CD4-positive, alpha-beta T cell (primary cell): ENCODE results near the gene DARS1. TPM values are rescaled to one million over a fixed set of nuclear protein-coding genes. Genes with fewer than 3 reads are reported as not detected.

ENCODE experiments used
- ATAC-seq: fragments of 200-7000 bp; cut with Tn5 transposase; one replicate; pipeline ENCODE4 v1.10.0; 2022; ENCODE audit warnings: mild to moderate bottlenecking; ENCODE audit not compliant: poor library complexity
- CTCF ChIA-PET: fragments of 350-600 bp; sonication (Branson Sonifier 250); formaldehyde crosslinking; loops from one replicate; lab custom pipeline; 2021; ENCODE audit warnings: antibody characterized with exemption, inconsistent platforms; lab: Charles Lee
- POLR2A ChIA-PET: fragments of 350-600 bp; sonication (Branson Sonifier 250); formaldehyde crosslinking; loops from one replicate; lab custom pipeline; 2021; ENCODE audit warnings: antibody characterized with exemption, inconsistent platforms; lab: Charles Lee
- DNase-seq, 14 experiments: peaks; one replicate each; pipeline ENCODE4 v3.0.0-alpha.2; 2013 to 2020; ENCODE audit warnings: mixed read lengths in 2 of 14
- H3K27ac ChIP-seq, 2 donors: one replicate each; pipeline versions ENCODE4 v1.5.1 to v1.7.0; 2013; ENCODE audit warnings: low read length in 2 of 2, low read depth in 1 of 2, mild to moderate bottlenecking in 1 of 2
- H3K27me3 ChIP-seq, 2 experiments: 1 replicate in 1 of 2; 2 replicates in 1 of 2; pipeline versions ENCODE4 v1.6.1 to v1.7.0; 2013; ENCODE audit warnings: low read length in 2 of 2, control low read depth in 1 of 2, mild to moderate bottlenecking in 1 of 2, moderate library complexity in 1 of 2; ENCODE audit not compliant: insufficient read depth in 2 of 2, control insufficient read depth in 1 of 2
- H3K36me3 ChIP-seq: one replicate; pipeline ENCODE4 v1.6.1; 2013; ENCODE audit warnings: low read length, control low read depth; ENCODE audit not compliant: insufficient read depth
- H3K4me1 ChIP-seq: one replicate; pipeline ENCODE4 v1.6.1; 2013; ENCODE audit warnings: low read length, control low read depth; ENCODE audit not compliant: insufficient read depth
- H3K4me3 ChIP-seq: one replicate; pipeline ENCODE4 v1.5.1; 2013; ENCODE audit warnings: mild to moderate bottlenecking, low read length, moderate library complexity
- H3K9me3 ChIP-seq, 2 experiments: 1 replicate in 1 of 2; 2 replicates in 1 of 2; pipeline versions ENCODE4 v1.6.1 to v1.7.0; 2013; ENCODE audit warnings: low read length in 2 of 2, mild to moderate bottlenecking in 2 of 2, control low read depth in 1 of 2, moderate library complexity in 1 of 2; ENCODE audit not compliant: control insufficient read depth in 1 of 2, insufficient read depth in 1 of 2
- H3K27ac Mint-ChIP-seq: one replicate; pipeline ENCODE4 v1.8.0; 2020; ENCODE audit warnings: mixed read lengths
- H3K27me3 Mint-ChIP-seq: one replicate; pipeline ENCODE4 v1.8.0; 2021; ENCODE audit warnings: mixed read lengths
- H3K36me3 Mint-ChIP-seq: one replicate; pipeline ENCODE4 v1.8.0; 2021; ENCODE audit warnings: low read depth, mixed read lengths
- H3K4me1 Mint-ChIP-seq: one replicate; pipeline ENCODE4 v1.8.0; 2021; ENCODE audit warnings: low read depth, mixed read lengths
- H3K4me3 Mint-ChIP-seq: one replicate; pipeline ENCODE4 v1.8.0; 2020; ENCODE audit warnings: mild to moderate bottlenecking, mixed read lengths
- H3K9me3 Mint-ChIP-seq: one replicate; pipeline ENCODE4 v1.8.0; 2020; ENCODE audit warnings: mixed read lengths
- intact Hi-C, 2 experiments: fragments of 100-400 bp; cut with DNase I in 1 of 2; cut with micrococcal nuclease in 1 of 2; formaldehyde crosslinking; loops; one replicate each; pipeline versions ENCODE4 v1.15.1 to v1.9.0; 2023 to 2025; cut with DNase I, micrococcal nuclease
- total RNA-seq, 174 experiments: library from RNA in 2 of 174; stranded (reverse) in 2 of 174; gene quantifications; one replicate each; pipeline ENCODE4 v1.2.3 and lab custom pipeline; 2021 to 2026
- TF ChIP-seq, protein P1 (sequence below): fragments of 200-600 bp; IDR thresholded peaks from one replicate; pipeline ENCODE4 v1.8.0; 2022; ENCODE audit warnings: antibody characterized with exemption, mild to moderate bottlenecking

DARS1 gene
- total RNA-seq, 2 experiments from 2014 or later = 38.2 to 41.7 TPM

DNA sequence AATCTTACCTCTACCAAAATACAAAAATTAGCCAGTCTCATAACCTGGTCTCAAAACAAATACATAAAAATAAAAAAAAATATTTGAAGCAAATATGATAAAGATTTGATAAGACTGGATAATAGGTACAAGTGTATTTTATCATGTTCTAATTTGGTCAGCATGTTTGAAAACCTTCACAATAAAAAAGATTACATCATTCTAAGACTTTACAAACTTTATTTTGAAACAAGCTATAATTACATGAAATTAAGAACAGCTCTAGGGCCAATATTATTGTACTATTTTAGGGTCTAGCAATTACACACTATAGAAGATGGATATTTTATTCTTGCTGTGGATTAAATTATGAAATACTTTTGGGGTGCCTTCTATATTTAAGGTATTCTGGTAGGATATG lies 79.7 kb downstream of the DARS1 start:
- Histone ChIP-seq H3K9me3 (no peaks in the 10 kb centered on the region), H3K27ac (no peak overlapping the region), H3K4me3 (no peak overlapping the region), H3K36me3 (peaks cover 28% of the 10 kb centered on the region), H3K4me1 (no peaks in the 10 kb centered on the region), H3K27me3 (no peaks in the 10 kb centered on the region)
- ATAC-seq (no peak), DNase-seq (no peak)
- Mint-ChIP-seq H3K27me3 (no peaks in the 10 kb centered on the region), H3K27ac (no peak overlapping the region), H3K36me3 (peaks cover 60% of the 10 kb centered on the region), H3K4me1 (no peaks in the 10 kb centered on the region), H3K4me3 (no peak overlapping the region), H3K9me3 (no peaks in the 10 kb centered on the region)
- ChIA-PET CTCF (no interaction called here), POLR2A (interaction anchor here (0.7 kb wide), 1 partner anchor 8 kb away, joined by 3 read pairs; no protein-coding TSS in a partner anchor)
- intact Hi-C loops = no loop called here
- TF ChIP-seq, protein P1, sequence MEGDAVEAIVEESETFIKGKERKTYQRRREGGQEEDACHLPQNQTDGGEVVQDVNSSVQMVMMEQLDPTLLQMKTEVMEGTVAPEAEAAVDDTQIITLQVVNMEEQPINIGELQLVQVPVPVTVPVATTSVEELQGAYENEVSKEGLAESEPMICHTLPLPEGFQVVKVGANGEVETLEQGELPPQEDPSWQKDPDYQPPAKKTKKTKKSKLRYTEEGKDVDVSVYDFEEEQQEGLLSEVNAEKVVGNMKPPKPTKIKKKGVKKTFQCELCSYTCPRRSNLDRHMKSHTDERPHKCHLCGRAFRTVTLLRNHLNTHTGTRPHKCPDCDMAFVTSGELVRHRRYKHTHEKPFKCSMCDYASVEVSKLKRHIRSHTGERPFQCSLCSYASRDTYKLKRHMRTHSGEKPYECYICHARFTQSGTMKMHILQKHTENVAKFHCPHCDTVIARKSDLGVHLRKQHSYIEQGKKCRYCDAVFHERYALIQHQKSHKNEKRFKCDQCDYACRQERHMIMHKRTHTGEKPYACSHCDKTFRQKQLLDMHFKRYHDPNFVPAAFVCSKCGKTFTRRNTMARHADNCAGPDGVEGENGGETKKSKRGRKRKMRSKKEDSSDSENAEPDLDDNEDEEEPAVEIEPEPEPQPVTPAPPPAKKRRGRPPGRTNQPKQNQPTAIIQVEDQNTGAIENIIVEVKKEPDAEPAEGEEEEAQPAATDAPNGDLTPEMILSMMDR = no peak

DNA sequence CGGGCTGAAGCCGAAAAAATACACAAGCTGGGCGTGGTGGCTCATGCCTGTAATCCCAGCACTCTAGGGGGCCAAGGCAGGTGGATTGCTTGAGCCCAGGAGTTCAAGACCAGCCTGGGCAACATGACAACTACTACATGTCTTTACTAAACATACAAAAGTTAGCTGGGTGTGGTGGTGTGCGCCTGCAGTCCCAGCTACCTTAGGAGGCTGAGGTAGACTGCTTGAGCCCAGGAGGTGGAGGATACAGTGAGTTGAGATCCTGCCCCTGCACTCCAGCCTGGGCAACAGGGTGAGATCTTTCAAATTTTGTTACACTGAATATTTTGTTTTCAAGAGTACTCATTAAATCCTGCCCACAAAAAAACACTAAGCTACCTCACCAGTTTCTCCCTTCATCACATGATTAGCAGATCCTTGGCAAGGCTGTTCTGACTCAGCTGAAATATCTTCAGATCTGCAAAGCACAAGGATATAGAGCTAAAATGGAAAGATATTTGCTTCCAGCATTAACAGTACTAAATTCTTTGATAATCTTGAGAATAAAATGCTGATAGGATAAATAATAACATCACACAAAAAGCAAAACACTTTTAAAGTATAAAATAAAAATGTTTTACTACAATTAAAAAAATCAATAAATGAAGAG lies 81.0 kb downstream of the DARS1 start:
- CTCF ChIA-PET = no interaction called here
- Histone ChIP-seq H3K4me1 (no peaks in the 10 kb centered on the region), H3K27ac (no peak overlapping the region), H3K9me3 (no peaks in the 10 kb centered on the region), H3K4me3 (no peak overlapping the region), H3K27me3 (no peaks in the 10 kb centered on the region), H3K36me3 (peaks cover 18% of the 10 kb centered on the region)
- TF ChIP-seq, protein P1 = no peak
- Mint-ChIP-seq H3K27ac (no peak overlapping the region), H3K9me3 (no peaks in the 10 kb centered on the region), H3K36me3 (peaks cover 48% of the 10 kb centered on the region), H3K4me3 (no peak overlapping the region), H3K27me3 (no peaks in the 10 kb centered on the region), H3K4me1 (no peaks in the 10 kb centered on the region)
- DNase-seq (no peak), ATAC-seq (no peak)
- intact Hi-C loops = no loop called here
- POLR2A ChIA-PET = interaction anchor here (0.5 kb wide), 1 partner anchor 9 kb away, joined by 3 read pairs; no protein-coding TSS in a partner anchor

DNA sequence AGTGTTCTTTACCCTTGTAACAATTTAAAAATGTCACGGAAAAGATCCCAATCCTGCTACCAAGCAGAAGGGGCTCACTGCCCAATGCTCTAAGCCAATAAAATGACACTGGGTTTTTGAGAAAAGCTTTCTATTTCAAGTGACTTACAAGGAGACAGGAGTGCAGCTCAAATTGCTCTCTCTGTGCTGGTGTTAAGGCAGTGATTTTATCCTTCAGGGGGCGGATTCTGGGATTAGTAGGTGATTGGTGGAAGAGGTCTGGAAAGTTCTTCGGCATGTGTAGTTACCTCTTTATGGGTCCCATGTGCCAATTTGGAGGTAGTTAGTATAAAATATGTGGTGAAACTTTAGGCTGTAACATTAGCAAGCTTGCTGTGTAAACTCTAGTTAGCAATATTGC lies 81.8 kb downstream of the DARS1 start:
- H3K4me3 ChIP-seq = no peak overlapping the region
- Mint-ChIP-seq H3K4me1 (no peaks in the 10 kb centered on the region), H3K4me3 (no peak overlapping the region), H3K9me3 (no peaks in the 10 kb centered on the region), H3K27ac (no peak overlapping the region), H3K36me3 (peaks cover 40% of the 10 kb centered on the region), H3K27me3 (no peaks in the 10 kb centered on the region)
- DNase-seq (no peak), ATAC-seq (no peak)
- H3K4me1 ChIP-seq = no peaks in the 10 kb centered on the region
- TF ChIP-seq, protein P1 = no peak
- ChIA-PET CTCF (no interaction called here), POLR2A (no interaction called here)
- no peaks in the 10 kb centered on the region for H3K9me3 ChIP-seq
- no peaks in the 10 kb centered on the region for H3K27me3 ChIP-seq
- no peak overlapping the region for H3K27ac ChIP-seq
- intact Hi-C loops = no loop called here
- H3K36me3 ChIP-seq = peaks cover 15% of the 10 kb centered on the region
